ENCODE measurements around the gene PEX11A.

Gene PEX11A

DNA sequence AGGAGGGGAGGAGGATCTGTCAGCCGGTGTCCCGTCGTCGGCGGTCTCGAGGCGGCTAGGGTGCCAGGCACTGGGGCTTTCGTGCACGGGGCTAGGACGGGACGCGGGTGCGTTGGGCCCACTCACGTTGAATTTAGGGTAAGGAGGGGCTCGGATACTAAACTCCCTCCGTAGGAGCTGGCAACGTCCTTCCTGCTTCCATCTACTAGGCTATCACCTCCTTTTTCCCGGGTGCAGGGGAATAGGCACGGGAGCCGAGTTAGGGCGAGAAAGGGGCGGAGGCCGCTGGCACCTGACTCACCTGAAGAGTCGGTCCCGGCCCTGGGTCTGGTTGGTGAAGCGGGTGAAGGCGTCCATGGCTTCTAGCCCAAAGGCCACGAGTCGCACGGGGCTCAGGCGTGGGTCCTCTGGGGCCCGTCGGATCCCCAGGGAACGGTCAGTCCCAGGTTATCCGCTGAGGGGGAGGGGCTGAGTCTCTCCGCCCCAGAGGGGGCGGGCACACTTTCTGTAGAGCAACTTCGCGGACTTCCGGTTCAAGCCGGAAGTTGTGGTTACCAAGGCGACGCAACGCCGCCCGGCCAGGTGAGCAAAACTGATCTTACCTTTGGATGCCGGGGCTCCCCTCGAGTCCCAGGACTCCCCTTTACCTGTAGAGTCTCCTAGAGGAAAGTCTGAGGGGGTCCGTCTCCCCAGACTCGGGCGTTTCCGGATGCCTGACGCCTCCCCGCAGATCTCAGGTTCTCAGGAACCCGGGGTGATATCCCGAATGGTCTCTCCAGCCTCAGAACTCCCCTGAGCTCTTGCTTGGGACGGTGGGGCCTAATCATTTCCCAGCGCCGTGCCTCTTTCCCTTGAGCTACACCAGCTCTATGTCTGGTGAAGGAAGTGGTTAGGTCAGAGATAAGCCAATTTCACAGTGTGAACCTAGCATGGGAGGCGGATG is at the start of gene PEX11A, which contains the start of gene WDR93 (continued):
- TF ChIP-seq, protein P1, sequence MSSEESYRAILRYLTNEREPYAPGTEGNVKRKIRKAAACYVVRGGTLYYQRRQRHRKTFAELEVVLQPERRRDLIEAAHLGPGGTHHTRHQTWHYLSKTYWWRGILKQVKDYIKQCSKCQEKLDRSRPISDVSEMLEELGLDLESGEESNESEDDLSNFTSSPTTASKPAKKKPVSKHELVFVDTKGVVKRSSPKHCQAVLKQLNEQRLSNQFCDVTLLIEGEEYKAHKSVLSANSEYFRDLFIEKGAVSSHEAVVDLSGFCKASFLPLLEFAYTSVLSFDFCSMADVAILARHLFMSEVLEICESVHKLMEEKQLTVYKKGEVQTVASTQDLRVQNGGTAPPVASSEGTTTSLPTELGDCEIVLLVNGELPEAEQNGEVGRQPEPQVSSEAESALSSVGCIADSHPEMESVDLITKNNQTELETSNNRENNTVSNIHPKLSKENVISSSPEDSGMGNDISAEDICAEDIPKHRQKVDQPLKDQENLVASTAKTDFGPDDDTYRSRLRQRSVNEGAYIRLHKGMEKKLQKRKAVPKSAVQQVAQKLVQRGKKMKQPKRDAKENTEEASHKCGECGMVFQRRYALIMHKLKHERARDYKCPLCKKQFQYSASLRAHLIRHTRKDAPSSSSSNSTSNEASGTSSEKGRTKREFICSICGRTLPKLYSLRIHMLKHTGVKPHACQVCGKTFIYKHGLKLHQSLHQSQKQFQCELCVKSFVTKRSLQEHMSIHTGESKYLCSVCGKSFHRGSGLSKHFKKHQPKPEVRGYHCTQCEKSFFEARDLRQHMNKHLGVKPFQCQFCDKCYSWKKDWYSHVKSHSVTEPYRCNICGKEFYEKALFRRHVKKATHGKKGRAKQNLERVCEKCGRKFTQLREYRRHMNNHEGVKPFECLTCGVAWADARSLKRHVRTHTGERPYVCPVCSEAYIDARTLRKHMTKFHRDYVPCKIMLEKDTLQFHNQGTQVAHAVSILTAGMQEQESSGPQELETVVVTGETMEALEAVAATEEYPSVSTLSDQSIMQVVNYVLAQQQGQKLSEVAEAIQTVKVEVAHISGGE (tag by site-specific recombination; conservative IDR thresholded peaks at IDR 0.05; ENCODE audit: low read depth), result peak; percentile 92
- TF ChIP-seq ZBTB20 (tag by site-specific recombination; IDR thresholded peaks at IDR 0.05), result peak; percentile 84
- TF ChIP-seq ZNF776 (tag by site-specific recombination; IDR thresholded peaks at IDR 0.05; ENCODE audit: borderline replicate concordance), result no peak
- TF ChIP-seq KLF1 (tag by site-specific recombination; IDR thresholded peaks at IDR 0.05), result peak; percentile 30; the same call in 1 of the 2 replicates
- TF ChIP-seq, protein P2, sequence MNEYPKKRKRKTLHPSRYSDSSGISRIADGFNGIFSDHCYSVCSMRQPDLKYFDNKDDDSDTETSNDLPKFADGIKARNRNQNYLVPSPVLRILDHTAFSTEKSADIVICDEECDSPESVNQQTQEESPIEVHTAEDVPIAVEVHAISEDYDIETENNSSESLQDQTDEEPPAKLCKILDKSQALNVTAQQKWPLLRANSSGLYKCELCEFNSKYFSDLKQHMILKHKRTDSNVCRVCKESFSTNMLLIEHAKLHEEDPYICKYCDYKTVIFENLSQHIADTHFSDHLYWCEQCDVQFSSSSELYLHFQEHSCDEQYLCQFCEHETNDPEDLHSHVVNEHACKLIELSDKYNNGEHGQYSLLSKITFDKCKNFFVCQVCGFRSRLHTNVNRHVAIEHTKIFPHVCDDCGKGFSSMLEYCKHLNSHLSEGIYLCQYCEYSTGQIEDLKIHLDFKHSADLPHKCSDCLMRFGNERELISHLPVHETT (tag by site-specific recombination; IDR thresholded peaks at IDR 0.05), result no peak
- TF ChIP-seq MYNN (tag by site-specific recombination; IDR thresholded peaks at IDR 0.05; ENCODE audit: borderline replicate concordance), result no peak
- TF ChIP-seq PRDM1 (tag by site-specific recombination; IDR thresholded peaks at IDR 0.05), result no peak
- no peak for TF ChIP-seq ZNF623 (tag by site-specific recombination; IDR thresholded peaks at IDR 0.05)
- TF ChIP-seq SCRT2 (tag by site-specific recombination; IDR thresholded peaks at IDR 0.05), result 0 out of 2 replicates have a peak, but pooled peaks have one; percentile 28
- TF ChIP-seq ZFHX2 (tag by site-specific recombination; conservative IDR thresholded peaks at IDR 0.05), result no peak; the same call in 1 of the 2 replicates
- no peak for TF ChIP-seq ZNF785 (tag by site-specific recombination; IDR thresholded peaks at IDR 0.05)
- TF ChIP-seq ZFP69B (tag by site-specific recombination; IDR thresholded peaks at IDR 0.05), result peak; percentile 91

DNA sequence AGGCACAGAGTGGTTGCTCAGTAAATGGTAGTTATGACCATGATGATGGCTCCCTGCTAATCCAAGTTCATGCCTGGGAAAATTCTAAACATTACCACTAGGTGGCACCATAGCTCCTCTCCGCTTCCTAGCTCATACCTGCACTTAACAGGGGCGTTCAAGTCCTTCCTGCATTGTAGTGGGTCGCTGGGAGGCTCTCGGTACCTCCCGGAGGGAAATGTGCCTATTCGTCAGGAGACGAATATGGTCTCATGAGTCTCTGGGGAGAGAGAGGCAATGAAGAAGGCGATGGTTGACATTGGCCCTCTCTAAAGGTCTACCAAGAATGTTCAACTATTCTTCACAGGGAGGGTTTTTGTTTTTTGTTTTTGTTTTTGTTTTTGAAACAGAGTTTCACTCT is 49.6 kb upstream of the PEX11A start:
- POLR2A ChIA-PET, result interaction anchor here (1.0 to 1.1 kb wide), 3 partner anchors 10 to 158 kb away, joined by 3 to 8 read pairs (median 3); partner anchors contain the start of gene MESP1
- Histone ChIP-seq H3K9me3 (ENCODE audit: control insufficient read depth, insufficient read depth, low read depth, low read length) (no peaks in the 10 kb centered on the region), H3K36me3 (ENCODE audit: control insufficient read depth in 2 of 2, insufficient read depth in 1 of 2, low read length in 2 of 2) (no peaks in the 10 kb centered on the region), H3K27ac (ENCODE audit: extremely low read depth, low read depth, low read length) (no peak overlapping the region), H3K4me1 (ENCODE audit: control insufficient read depth, insufficient read depth, low read length) (no peaks in the 10 kb centered on the region), H3K4me3 (ENCODE audit: low read depth, low read length) (no peak overlapping the region)
- CTCF ChIA-PET, result interaction anchor here (0.6 to 4.0 kb wide), 38 partner anchors 9 to 1466 kb away, joined by 3 to 73 read pairs (median 5); partner anchors contain the start of genes MESP1, PEX11A and WDR93
- 0 out of 2 replicates have a peak, but pooled peaks have one; percentile 9 for TF ChIP-seq ZBTB8A (tag by site-specific recombination; IDR thresholded peaks at IDR 0.05)
- TF ChIP-seq, protein P3, sequence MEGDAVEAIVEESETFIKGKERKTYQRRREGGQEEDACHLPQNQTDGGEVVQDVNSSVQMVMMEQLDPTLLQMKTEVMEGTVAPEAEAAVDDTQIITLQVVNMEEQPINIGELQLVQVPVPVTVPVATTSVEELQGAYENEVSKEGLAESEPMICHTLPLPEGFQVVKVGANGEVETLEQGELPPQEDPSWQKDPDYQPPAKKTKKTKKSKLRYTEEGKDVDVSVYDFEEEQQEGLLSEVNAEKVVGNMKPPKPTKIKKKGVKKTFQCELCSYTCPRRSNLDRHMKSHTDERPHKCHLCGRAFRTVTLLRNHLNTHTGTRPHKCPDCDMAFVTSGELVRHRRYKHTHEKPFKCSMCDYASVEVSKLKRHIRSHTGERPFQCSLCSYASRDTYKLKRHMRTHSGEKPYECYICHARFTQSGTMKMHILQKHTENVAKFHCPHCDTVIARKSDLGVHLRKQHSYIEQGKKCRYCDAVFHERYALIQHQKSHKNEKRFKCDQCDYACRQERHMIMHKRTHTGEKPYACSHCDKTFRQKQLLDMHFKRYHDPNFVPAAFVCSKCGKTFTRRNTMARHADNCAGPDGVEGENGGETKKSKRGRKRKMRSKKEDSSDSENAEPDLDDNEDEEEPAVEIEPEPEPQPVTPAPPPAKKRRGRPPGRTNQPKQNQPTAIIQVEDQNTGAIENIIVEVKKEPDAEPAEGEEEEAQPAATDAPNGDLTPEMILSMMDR (tag by site-specific recombination; IDR thresholded peaks at IDR 0.05), result peak; percentile 86
- TF ChIP-seq, protein P4, sequence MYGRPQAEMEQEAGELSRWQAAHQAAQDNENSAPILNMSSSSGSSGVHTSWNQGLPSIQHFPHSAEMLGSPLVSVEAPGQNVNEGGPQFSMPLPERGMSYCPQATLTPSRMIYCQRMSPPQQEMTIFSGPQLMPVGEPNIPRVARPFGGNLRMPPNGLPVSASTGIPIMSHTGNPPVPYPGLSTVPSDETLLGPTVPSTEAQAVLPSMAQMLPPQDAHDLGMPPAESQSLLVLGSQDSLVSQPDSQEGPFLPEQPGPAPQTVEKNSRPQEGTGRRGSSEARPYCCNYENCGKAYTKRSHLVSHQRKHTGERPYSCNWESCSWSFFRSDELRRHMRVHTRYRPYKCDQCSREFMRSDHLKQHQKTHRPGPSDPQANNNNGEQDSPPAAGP (tag by site-specific recombination; IDR thresholded peaks at IDR 0.05), result 0 out of 2 replicates have a peak, but pooled peaks have one; percentile 13
- TF ChIP-seq ZNF654 (tag by site-specific recombination; IDR thresholded peaks at IDR 0.05; ENCODE audit: low read depth), result peak; percentile 88
- peak; percentile 24; the same call in 1 of the 2 replicates for TF ChIP-seq GLIS2 (tag by site-specific recombination; IDR thresholded peaks at IDR 0.05)
- TF ChIP-seq ZEB2 (tag by site-specific recombination; IDR thresholded peaks at IDR 0.05), result peak; percentile 27; the same call in 1 of the 2 replicates
- no peak for TF ChIP-seq HOXC10 (CRISPR knock-in tag; IDR thresholded peaks at IDR 0.05)
- peak; percentile 50; the same call in 1 of the 2 replicates for TF ChIP-seq ZNF600 (tag by site-specific recombination; IDR thresholded peaks at IDR 0.05)
- TF ChIP-seq, protein P5, sequence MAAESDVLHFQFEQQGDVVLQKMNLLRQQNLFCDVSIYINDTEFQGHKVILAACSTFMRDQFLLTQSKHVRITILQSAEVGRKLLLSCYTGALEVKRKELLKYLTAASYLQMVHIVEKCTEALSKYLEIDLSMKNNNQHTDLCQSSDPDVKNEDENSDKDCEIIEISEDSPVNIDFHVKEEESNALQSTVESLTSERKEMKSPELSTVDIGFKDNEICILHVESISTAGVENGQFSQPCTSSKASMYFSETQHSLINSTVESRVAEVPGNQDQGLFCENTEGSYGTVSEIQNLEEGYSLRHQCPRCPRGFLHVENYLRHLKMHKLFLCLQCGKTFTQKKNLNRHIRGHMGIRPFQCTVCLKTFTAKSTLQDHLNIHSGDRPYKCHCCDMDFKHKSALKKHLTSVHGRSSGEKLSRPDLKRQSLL (tag by site-specific recombination; IDR thresholded peaks at IDR 0.05), result no peak
- peak; percentile 47; the same call in 1 of the 2 replicates for TF ChIP-seq ZBTB17 (tag by site-specific recombination; IDR thresholded peaks at IDR 0.05)
- TF ChIP-seq, protein P6, sequence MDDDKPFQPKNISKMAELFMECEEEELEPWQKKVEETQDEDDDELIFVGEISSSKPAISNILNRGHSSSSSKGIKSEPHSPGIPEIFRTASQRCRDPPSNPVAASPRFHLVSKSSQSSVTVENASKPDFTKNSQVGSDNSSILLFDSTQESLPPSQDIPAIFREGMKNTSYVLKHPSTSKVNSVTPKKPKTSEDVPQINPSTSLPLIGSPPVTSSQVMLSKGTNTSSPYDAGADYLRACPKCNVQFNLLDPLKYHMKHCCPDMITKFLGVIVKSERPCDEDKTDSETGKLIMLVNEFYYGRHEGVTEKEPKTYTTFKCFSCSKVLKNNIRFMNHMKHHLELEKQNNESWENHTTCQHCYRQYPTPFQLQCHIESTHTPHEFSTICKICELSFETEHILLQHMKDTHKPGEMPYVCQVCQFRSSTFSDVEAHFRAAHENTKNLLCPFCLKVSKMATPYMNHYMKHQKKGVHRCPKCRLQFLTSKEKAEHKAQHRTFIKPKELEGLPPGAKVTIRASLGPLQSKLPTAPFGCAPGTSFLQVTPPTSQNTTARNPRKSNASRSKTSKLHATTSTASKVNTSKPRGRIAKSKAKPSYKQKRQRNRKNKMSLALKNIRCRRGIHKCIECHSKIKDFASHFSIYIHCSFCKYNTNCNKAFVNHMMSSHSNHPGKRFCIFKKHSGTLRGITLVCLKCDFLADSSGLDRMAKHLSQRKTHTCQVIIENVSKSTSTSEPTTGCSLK (tag by site-specific recombination; IDR thresholded peaks at IDR 0.05), result no peak
- 0 out of 2 replicates have a peak, but pooled peaks have one; percentile 11 for TF ChIP-seq KLF1 (tag by site-specific recombination; IDR thresholded peaks at IDR 0.05)

Data from HEK293 (cell line).